ENCODE data around the gene TADA2B. TPM values are rescaled to one million over a fixed set of nuclear protein-coding genes. Genes with fewer than 3 reads are reported as not detected.

Gene TADA2B
- polyA plus RNA-seq, 10 donors = 16.5 to 23.9 (median 20.4) TPM

DNA sequence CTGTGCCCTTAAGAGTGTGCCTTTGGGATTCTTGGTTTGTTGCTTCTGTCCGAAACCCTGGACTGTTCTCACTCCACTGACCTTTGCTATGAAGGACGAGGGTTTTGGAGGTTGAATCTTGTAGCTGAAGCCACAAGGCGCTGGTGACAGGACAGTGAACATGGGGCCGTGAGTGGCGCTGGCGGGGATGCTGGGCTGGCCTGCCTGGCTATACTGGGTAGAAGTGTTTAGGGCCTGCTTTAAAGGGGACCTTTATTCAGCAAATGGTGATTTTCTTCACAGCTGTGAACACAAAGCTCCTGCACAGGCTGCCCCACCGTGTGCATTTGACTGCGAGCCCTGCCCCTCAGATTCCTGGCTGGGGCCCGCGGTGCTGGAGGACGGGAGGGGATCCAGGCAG is 27.1 kb upstream of the TADA2B start:
- DNase-seq = no peak

DNA sequence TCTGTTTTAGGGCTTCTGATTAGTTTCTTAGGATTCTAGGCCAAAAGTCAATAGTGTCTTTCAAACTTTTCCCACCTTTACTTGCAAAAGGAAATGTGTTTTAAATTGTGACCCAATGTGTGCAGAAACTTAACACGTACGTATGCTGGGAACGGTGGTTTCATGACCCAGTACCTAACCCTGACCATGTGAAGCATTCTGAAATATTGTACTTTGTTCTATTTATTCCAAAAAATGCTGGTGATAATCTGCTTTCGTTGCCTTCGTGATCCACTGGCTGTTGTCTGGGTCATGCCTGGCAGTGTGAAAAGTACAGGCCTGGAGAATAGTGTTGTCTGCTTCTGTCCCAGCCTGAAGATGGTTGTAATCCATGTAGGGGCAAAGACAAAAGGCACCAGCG is 26.7 kb upstream of the TADA2B start:
- DNase-seq = no peak

DNA sequence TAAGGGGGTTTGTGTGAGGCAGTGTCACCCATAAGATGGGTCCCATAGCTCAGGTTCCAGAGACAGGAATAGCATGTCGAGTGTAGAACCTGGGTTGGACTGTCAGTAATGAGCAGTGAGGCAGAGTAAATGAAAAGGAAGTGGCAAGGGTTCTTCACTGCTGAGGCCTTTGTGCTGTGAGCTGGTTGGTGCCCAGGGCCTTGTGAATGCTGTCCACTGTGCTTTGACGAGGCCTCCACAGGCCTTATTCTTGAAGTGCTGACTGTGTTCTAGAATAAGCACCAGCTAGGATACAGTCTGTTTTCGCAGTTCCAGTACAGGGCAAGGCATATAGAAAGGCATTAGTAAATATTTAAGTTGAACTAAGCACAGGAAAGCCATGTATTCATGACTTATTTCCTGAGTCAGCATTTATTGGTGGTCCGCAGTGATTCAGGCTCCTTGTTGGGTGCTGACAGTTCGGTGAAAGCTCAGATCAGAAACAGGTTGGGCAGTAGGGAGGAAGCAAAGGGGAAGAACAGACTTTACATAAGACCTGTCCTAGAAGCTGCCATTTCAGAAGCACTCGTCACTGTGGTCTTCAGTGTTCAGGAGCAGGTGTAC is 25.6 kb upstream of the TADA2B start:
- no peak for DNase-seq

DNA sequence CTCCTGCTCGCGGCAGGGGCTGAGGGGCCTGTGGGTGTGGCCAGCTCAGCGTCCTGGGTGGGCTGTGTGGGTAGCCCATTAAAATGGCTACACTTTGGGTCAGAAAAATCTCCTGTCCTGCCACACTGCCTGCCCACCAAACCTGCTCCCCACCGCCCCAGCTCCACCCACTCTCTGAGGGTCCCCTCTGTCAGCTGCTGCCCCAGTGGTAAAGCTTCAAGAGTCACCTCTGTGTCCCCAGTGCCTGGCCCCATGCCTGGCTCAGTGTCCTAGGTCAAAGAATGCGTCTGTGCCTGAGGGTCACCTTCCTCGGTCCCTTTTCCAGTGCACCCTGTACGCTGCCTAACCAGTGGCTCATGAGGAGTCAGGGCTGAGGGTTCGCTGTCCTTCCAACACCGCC is 24.9 kb upstream of the TADA2B start:
- no peak for DNase-seq

DNA sequence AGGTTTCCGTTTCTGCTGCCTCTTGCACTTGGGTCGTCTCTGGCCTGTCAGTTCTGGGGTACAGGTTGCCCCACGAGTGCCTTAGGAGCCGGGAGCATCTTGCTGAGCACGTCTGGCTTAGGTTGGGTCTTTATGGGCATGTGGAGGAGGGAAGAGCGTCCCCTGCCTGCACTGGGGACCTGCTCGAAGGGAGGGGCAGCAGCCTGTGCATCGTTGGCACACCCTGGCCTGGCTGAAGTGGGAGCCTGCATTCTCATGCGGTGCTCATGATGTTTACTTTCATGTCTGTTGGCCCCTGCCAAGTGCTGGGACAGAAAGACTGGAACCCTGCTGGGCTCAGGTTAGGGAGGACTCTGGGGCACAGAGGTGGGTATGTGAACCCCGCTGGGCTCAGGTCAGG is 23.8 kb upstream of the TADA2B start:
- DNase-seq = no peak

DNA sequence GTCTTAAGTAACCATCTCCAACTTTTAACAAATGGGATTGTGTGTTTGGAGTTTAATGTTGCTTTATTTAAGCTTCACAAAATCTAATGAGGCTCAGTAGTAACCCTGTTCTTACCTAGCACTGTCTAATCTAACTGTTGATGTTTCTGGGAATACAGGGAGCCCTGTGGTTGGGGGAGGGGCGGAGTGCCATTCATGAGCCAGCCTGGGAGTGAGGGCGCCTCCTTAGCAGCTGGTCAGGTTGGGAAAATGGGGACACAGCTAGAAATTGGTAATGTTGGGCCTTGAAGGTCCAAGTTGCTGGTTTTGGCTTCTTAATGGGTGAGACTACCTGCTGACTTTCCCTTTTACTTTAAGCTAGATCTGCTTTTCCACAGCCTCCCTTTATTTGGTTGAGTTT is 22.9 kb upstream of the TADA2B start:
- DNase-seq = no peak

DNA sequence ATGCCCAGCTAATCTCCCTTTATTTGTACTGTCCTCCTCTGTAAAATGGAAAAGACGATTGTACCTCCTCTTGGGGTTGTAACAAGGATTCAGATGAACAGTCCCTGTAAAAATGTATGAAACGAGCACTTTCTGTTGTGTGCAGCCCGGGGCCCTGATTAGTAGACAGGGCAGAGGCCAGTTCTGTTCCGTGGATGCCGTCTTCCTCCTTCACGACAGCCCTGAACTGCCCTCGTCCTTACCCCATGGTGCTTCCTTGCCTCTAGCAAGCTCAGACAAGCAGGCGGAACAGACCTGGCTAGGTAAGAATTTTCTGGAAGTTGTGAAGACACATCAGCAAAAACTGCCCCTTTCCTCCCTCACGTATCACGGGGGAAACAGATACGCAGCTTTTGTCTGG is 22.3 kb upstream of the TADA2B start:
- no peak for DNase-seq

DNA sequence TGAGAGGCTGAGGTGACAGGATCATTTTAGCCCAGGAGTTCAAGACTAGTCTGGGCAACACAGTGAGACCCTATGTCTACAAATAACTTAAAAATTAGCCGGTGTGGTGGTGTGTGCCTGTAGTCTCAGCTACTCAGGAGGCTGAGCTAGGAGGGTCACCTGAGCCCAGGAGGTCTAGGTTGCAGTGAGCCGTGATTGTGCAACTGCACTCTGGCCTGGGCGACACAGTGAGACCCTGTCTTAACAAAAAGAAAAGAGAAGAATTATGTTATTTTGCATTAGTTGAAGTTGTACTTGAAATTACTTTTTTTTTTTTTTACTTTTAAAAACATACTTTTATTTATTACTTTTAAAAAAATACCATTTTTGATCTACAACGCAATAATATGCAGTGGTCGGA is 21.8 kb upstream of the TADA2B start:
- no peak for DNase-seq

DNA sequence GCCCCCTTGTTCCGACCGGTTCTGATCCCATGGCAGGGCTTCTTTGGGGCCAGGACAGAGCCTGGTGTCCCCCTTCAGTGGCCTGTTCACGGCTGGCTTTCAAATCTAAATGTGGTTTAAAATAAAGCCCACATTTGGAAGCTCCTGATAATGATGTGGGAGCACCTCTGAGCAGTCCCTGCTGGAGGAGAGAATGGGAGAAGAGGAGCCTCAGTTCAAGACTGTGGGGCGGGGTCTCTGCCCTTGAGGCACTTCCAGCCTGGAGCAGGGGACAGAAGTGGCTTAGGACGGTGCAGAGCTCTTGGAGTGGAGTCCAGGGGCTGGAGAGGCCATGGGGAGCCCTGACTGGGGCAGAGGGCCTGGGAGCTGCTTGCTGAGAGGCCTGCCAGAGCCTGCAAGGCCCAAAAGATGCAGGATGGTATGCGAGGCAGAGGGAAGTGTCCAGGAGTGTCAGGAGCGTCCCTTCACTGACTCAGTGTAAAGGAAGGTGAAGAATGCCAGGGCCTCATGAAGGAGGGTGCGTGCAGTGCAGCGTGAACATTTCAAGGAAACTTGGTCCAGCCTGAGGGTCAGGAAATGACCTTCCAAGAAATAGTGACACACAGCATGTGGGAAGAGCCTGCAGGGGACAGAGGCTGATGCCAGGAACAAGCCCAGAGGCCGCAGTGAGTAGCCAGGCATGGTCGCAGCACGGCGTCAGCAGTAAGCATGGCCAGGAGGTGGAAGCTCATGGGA is 21.1 kb upstream of the TADA2B start:
- no peak for DNase-seq

DNA sequence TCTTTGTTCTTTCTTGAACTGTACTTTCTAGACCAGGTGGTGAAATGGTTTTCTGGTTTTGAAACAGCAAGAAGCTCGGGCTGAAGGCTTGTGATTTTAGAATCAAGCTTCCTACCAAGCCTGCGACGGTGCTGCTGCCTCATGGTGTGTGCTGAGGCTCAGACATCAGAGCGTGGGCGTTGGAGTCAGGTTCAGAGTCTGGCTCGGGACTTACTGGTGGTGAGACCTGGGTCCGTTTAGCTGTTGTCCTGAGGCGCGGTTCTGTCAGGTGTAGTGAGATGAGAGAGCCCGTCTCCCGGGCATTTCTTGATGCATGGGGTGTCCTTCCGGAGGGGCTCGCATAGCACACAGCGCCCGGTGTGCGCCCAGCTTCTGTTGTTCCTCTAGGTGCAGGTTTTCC is 19.7 kb upstream of the TADA2B start:
- DNase-seq = no peak

DNA sequence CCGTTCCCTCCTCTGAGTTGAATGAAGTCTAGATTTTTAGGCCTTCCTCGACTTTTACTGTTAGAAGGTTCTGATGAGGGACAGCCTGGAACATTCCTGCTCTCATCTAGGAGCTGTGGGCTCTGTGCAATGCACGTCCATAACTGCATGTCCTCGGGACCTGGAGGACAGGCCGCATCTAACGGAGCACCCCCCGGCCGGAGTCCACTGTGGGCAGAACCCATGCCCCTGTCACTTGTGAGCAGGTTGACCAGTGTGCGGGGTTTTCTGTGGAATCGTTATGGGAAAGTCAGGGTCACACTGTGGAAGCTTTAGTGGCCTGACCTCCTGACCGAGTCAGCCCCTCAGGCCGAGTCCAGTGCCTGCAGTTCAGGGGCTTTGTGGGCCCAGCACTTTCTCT is 19.3 kb upstream of the TADA2B start:
- DNase-seq = no peak

DNA sequence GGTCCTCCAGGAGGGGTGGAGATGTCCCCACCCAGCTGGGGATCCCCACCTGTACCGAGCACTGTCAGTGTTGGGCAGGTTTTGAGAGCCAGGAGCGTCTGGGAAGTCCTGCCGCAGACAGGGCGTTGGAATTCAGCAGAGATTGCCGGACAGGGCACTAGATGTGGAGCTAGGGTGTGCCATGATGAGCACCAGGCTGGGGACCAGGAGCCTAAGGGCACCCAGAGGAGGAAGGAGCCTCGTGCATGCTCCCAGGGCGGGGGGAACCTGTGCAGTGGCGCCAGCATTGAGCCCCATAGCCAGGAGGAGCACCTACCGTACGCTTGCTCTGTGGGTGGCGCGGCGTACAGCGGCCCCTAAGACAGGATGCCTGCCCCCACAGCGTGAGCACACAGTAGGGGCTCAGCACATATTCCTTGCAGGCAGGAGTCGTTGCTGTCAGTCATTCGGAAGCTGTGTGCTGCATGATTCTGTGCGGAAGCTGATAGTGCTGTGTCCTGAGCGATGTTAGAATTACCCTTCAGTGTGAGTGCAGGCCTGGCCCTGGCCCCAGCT is 18.8 kb upstream of the TADA2B start:
- DNase-seq = no peak

DNA sequence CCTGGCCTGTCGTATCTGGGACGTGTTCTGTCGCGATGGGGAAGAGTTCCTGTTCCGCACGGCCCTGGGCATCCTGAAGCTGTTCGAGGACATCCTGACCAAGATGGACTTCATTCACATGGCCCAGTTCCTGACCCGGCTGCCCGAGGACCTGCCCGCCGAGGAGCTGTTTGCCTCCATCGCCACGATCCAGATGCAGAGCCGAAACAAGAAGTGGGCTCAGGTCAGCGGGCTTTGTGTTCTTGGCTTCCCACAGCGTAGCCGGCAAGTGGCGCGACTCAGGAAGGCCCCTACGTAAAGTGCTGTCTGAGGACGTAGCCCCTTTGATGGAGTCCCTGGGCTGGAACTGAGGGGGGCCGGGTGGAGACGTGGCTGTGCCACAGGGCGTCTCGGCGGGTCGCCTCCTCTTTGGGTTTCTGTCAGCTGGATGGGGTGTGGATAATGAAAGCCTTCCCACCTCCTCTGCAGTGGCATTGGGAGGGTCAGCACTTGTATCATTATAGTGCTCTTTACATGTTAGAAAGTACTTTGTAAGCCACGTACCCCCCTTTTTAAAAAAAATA is 18.1 kb upstream of the TADA2B start:
- no peak for DNase-seq

DNA sequence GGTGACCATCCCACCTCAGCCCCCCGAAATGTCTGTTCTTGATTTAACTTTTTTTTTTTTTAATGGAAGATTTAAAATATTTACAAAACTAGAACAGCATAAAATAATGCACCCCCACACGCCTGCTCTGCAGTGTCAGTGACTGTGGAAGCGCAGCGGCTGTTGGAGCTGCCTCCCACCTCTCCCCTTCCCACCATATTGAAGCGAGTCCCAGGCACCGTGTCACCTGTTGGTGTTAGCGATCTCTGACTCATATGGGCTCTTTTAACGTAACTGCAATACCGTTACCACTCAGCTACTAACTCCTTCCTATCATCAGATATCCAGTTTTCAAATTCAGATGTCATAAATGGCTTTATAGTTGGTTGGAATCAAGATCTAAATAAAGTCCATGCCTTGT is 17.1 kb upstream of the TADA2B start:
- DNase-seq = no peak

DNA sequence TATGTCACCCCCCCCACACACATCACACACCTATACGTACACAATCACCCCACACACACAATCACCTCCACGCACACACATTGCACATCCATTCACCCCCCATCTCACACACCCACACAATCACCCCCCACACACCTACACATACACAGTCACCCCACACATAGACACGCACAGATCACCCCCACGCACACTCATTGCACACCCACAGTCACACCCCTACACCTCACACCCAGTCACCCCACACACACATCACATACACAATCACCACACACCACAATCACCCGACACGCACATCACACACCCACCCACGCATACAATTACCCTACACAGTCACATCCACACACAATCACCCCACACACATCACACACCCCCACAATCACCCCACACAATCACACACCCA is 15.9 kb upstream of the TADA2B start:
- DNase-seq = no peak

DNA sequence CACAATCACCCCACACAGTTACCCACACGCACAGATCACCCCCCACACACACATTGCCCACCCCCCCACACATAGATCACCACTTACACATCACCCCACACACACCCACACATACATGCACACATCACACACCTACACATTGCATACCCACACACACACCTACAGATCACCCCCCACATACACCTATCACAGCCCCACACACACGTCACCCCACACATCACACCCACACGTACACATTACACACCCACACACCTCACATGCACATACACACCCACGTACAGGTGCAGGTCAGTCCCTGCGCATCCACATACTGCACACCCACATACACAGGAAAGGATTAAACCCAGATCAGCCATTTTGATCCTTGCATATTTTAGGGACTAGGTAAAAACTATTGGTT is 15.3 kb upstream of the TADA2B start:
- DNase-seq = no peak

DNA sequence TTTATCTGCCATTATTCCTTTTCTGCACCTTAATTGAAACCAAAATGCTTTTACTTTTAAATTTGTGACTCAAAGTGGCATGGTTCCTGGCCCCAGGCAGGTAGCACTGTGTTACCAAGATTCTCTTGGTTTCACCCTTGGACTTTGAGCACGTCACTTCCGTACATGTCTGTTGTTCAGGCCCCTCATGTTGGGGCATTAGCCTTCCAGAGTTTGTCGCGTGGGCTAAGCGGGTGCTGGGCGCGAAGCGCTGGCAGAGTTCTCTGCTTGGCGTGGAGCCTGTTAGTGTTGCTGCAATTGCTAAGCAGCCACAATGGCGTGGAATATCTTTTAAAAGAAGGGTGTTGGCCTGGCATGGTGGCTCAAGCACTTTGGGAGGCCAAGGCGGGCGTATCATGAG is 14.0 kb upstream of the TADA2B start:
- no peak for DNase-seq

DNA sequence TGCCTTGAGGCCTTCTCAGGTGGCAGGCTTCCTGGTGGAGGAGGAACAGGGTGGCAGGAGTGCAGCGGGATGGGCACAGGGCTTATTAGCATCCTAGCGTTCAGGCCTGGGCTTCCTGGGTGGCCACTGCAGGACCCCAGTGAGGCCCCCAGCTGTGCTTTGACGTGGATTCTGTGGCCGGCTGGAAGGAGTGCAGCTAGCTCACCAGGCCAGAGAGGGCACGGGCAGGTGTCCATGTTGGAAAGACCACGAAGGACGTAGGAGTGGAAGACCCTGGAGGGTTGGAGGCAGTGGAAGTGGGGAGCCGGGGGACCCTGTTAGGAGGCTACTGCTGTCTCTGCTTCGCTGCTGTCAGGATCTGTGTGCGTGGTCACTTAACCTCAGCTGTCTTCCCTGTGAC is 13.3 kb upstream of the TADA2B start:
- no peak for DNase-seq

DNA sequence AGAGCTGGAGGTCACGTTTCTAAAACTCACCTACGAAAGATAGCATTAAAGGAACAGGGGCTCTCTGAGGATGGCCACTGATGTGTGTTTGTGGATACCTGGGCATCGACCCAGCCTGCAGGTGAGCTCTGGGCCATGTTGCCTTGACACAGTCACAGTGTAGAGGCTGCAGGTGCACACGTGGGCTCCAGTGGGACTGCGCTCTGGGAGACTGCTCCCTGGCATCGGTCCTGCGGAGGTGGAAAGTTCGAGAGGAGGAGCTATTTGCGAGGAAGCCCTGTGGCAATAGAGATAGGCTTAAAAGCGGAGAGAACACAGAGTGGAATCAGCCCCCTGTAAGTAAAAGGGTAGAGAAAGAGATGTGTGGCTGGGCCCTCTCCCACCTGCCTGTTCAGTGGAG is 12.3 kb upstream of the TADA2B start:
- DNase-seq = no peak

DNA sequence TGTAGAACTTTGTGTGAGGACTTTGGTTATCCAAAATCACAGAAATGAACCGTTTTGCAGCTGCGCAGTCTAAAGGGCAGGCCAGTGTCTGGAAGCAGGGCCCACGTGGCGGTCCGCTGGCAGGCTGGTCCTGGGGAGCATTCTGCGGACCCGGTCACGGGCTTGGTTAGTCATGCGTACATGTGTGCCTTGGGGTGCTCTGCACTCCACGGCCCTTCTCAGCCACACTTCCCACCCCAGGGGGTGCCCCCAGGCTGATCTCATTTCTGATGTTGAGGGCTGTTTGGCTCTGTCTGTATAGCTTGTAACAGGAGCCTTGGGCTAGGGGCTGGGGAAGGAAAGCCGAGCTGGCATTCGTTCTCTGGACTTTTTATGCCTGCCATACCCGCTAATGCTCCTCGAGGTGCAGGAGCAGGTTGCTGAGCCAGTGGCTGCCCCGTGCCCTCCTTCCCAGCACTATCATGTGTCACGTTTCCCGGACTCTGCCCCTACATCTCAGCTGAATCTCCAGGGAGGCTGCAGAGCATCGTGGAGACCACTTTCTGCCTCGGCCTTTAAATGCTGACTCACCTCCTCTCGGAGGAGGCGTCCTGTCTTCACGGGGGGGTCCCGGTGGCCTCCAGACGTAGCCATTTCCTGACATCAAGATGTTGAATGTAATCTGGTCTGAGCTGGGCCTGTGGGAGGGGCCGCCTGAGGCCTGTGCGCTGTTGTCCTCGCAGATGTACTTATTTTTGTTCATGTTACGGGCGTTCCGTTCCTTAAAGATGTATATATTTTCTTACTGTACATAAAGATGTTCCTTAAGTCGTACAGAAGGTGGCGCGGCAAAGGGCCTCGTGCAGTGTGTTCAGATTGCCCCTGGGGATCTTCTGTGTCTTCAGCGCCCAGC is 11.4 kb upstream of the TADA2B start:
- no peak for DNase-seq

DNA sequence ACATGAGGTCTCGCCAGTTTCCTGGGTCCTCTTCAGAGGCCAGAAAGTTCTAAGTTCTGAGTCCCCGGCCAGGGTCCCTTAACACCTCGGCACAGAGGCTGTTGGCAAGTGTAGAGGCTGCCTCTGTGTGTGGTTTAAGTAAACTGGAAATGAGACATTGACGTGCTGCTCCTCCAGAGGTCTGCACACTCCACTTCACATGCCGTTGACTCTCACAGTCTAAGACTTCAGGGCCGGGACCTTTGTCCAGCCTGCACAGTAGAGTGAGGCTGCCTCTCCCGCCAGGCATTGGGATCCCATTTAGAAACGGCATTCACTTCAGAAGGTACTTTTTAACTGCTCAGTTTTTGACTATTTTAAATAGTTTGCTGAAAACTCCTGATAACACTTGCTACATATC is 10.6 kb upstream of the TADA2B start:
- DNase-seq = no peak

All from muscle of back (tissue), 11 donors.